ENCODE measurements around the gene SESN2. TPM values are rescaled to one million over a fixed set of nuclear protein-coding genes. Genes with fewer than 3 reads are reported as not detected.

The SESN2 gene
- total RNA-seq, 2 donors from 2014 or later = 12.3 to 15.2 TPM

- H3K36me3 Mint-ChIP-seq (ENCODE audit: low read depth) = peaks cover 27% of the 10 kb centered on the region
Measured at GRCh38 chr1:28328228-28328648, 68.9 kb downstream of the SESN2 start.

DNA sequence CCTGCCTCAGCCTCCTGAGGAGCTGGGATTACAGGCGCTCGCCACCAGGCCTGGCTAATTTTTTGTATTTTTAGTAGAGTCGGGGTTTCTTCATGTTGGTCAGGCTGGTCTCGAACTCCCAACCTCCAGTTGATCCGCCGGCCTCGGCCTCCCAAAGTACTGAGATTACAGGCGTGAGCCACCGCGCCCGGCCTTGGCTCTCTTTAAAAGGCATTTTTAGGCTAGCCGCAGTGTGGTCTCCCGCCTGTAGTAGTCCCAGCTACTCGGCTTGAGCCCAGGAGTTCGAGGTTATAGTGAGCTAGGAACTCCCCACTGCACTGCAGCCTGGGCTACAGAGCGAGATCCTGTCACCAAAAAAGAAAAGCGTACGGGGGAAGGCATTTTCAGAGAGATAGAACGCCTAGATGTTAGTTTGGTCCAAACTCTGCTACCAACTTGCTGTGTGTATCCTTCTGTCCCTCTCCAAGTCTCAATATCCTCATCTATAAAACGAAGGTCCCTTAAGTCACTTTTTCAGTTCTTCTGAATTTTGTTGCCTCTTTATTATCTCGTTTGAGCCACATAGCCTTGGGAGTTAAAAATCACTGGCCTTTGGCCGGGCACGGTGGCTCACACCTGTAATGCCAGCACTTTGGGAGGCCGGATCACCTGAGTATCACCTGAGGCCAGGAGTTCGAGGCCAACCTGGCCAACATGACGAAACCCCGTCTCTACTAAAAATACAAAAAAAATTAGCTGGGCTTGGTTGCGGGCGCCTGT, 70.3 kb downstream of the SESN2 start:
- 56 to 63% methylated on average over 24 to 29 of the region's 29 CpGs for WGBS, 2 experiments (ENCODE audit: insufficient coverage in 1 of 2, insufficient read length in 1 of 2)
- peaks cover 8% of the 10 kb centered on the region for H3K4me1 Mint-ChIP-seq
- H3K4me1 ChIP-seq (ENCODE audit: control insufficient read depth, insufficient read depth, low read length) = no peaks in the 10 kb centered on the region
- H3K27me3 ChIP-seq (ENCODE audit: control insufficient read depth, insufficient read depth, low read length, poor library complexity, severe bottlenecking) = no peaks in the 10 kb centered on the region
- H3K4me3 ChIP-seq (ENCODE audit: low read length) = peak overlapping the region; percentile 94
- H3K27ac ChIP-seq (ENCODE audit: low read depth, low read length) = peak overlapping the region; percentile 16
- H3K27me3 Mint-ChIP-seq (ENCODE audit: insufficient read depth) = no peaks in the 10 kb centered on the region
- DNase-seq = peak; percentile 83
- no peaks in the 10 kb centered on the region for H3K9me3 Mint-ChIP-seq
- TF ChIP-seq, protein P1, sequence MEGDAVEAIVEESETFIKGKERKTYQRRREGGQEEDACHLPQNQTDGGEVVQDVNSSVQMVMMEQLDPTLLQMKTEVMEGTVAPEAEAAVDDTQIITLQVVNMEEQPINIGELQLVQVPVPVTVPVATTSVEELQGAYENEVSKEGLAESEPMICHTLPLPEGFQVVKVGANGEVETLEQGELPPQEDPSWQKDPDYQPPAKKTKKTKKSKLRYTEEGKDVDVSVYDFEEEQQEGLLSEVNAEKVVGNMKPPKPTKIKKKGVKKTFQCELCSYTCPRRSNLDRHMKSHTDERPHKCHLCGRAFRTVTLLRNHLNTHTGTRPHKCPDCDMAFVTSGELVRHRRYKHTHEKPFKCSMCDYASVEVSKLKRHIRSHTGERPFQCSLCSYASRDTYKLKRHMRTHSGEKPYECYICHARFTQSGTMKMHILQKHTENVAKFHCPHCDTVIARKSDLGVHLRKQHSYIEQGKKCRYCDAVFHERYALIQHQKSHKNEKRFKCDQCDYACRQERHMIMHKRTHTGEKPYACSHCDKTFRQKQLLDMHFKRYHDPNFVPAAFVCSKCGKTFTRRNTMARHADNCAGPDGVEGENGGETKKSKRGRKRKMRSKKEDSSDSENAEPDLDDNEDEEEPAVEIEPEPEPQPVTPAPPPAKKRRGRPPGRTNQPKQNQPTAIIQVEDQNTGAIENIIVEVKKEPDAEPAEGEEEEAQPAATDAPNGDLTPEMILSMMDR (conservative IDR thresholded peaks at IDR 0.05) = peak; percentile 52
- H3K4me3 Mint-ChIP-seq = peak overlapping the region; percentile 92
- H3K27ac Mint-ChIP-seq = peak overlapping the region; percentile 98
- peaks cover 19% of the 10 kb centered on the region for H3K36me3 ChIP-seq (ENCODE audit: control insufficient read depth, insufficient read depth, low read length)
- no peaks in the 10 kb centered on the region for H3K9me3 ChIP-seq (ENCODE audit: control insufficient read depth, low read length)
- peak overlapping the region; percentile 93 for H3K9ac ChIP-seq (ENCODE audit: extremely low read depth, low read length, poor library complexity, severe bottlenecking)
- peaks cover 36% of the 10 kb centered on the region for H3K36me3 Mint-ChIP-seq (ENCODE audit: low read depth)

More at GRCh38 chr1:28328228-28328648, 68.9 kb downstream of the SESN2 start:
- H3K9me3 ChIP-seq (ENCODE audit: control insufficient read depth, low read length) = no peaks in the 10 kb centered on the region
- peak overlapping the region; percentile 94 for H3K4me3 ChIP-seq (ENCODE audit: low read length)
- H3K4me1 Mint-ChIP-seq = peaks cover 10% of the 10 kb centered on the region
- no peaks in the 10 kb centered on the region for H3K9me3 Mint-ChIP-seq
- peak overlapping the region; percentile 93 for H3K9ac ChIP-seq (ENCODE audit: extremely low read depth, low read length, poor library complexity, severe bottlenecking)
- DNase-seq = no peak
- H3K27me3 Mint-ChIP-seq (ENCODE audit: insufficient read depth) = no peaks in the 10 kb centered on the region
- no peak overlapping the region for H3K27ac ChIP-seq (ENCODE audit: low read depth, low read length)
- TF ChIP-seq, protein P1 (conservative IDR thresholded peaks at IDR 0.05) = no peak
- H3K4me1 ChIP-seq (ENCODE audit: control insufficient read depth, insufficient read depth, low read length) = no peaks in the 10 kb centered on the region
- H3K36me3 ChIP-seq (ENCODE audit: control insufficient read depth, insufficient read depth, low read length) = peaks cover 16% of the 10 kb centered on the region
- WGBS, 2 experiments (ENCODE audit: insufficient coverage in 1 of 2, insufficient read length in 1 of 2) = 88 to 91% methylated on average over 15 to 16 of the region's 16 CpGs
- peak overlapping the region; percentile 92 for H3K4me3 Mint-ChIP-seq
- peak overlapping the region; percentile 98 for H3K27ac Mint-ChIP-seq
- no peaks in the 10 kb centered on the region for H3K27me3 ChIP-seq (ENCODE audit: control insufficient read depth, insufficient read depth, low read length, poor library complexity, severe bottlenecking)

Other genes with a start within 250 kb of the SESN2 start
- 10 to 100 TPM; 29.3 to 32.8 TPM for gene EYA3, start 170.9 kb upstream of the SESN2 start, total RNA-seq
- gene PTAFR, start 82.8 kb upstream of the SESN2 start, total RNA-seq = under 1 TPM; 0.58 to 0.77 TPM
- 100 to 1,000 TPM; 122 to 144 TPM for gene DNAJC8, start 26.5 kb upstream of the SESN2 start, total RNA-seq
- gene ATP5IF1, start 23.4 kb upstream of the SESN2 start, total RNA-seq = 100 to 1,000 TPM; 182 to 222 TPM
- gene MED18, start 69.5 kb downstream of the SESN2 start, total RNA-seq = 10 to 100 TPM; 15.5 to 18.4 TPM
- gene PHACTR4, start 110.2 kb downstream of the SESN2 start, total RNA-seq = 10 to 100 TPM; 49.9 to 65.0 TPM
- 10 to 100 TPM; 55.4 to 65.3 TPM for gene RCC1, start 246.5 kb downstream of the SESN2 start, total RNA-seq

Data from endodermal cell (in vitro differentiated cells).